HEK293T (cell line): ENCODE measurements around the gene ACVR1B.

Experiments
- CTCF ChIA-PET: fragments of 350-600 bp; formaldehyde crosslinking; extraction: SDS; loops from one replicate; lab custom pipeline; 2021; ENCODE audit warnings: antibody characterized with exemption, inconsistent platforms; lab: Yijun Ruan, JAX
- POLR2A ChIA-PET: fragments of 350-600 bp; formaldehyde crosslinking; extraction: SDS; loops from one replicate; lab custom pipeline; 2020; ENCODE audit warnings: antibody characterized with exemption, inconsistent platforms; lab: Yijun Ruan, JAX
- DNase-seq: peaks from one replicate; pipeline ENCODE4 v3.0.0; 2012; ENCODE audit warnings: mixed read lengths; ENCODE audit errors: extremely low spot score
- ARNT ChIP-seq: fragments of 450-650 bp; IDR thresholded peaks from 2 replicates; pipeline ENCODE4 v1.6.1; 2017; ENCODE audit warnings: mild to moderate bottlenecking
- BHLHE40 ChIP-seq: fragments of 450-650 bp; IDR thresholded peaks from 2 replicates; pipeline ENCODE4 v1.6.1; 2016; ENCODE audit warnings: mild to moderate bottlenecking, moderate library complexity, borderline replicate concordance
- CTBP1 ChIP-seq: fragments of 450-650 bp; IDR thresholded peaks from 2 replicates; pipeline ENCODE4 v1.6.1; 2016; ENCODE audit warnings: borderline replicate concordance
- ELF4 ChIP-seq: fragments of 450-650 bp; IDR thresholded peaks from 2 replicates; pipeline ENCODE4 v1.6.1; 2017; ENCODE audit warnings: antibody characterized with exemption
- FOXA1 ChIP-seq: fragments of 450-650 bp; IDR thresholded peaks from 2 replicates; pipeline ENCODE4 v1.6.1; 2016; ENCODE audit warnings: mild to moderate bottlenecking
- FOXK2 ChIP-seq: fragments of 450-650 bp; IDR thresholded peaks from 2 replicates; pipeline ENCODE4 v1.6.1; 2016; ENCODE audit warnings: mild to moderate bottlenecking
- FOXM1 ChIP-seq: fragments of 450-650 bp; IDR thresholded peaks from 2 replicates; pipeline ENCODE4 v1.6.1; 2017; ENCODE audit warnings: mild to moderate bottlenecking, borderline replicate concordance
- HDGF ChIP-seq: fragments of 450-650 bp; IDR thresholded peaks from 2 replicates; pipeline ENCODE4 v1.6.1; 2017; ENCODE audit warnings: antibody characterized with exemption, borderline replicate concordance
- L3MBTL2 ChIP-seq: fragments of 450-650 bp; conservative IDR thresholded peaks from 2 replicates; pipeline ENCODE4 v1.6.1; 2016; ENCODE audit warnings: mild to moderate bottlenecking
- LEF1 ChIP-seq: fragments of 450-650 bp; IDR thresholded peaks from 2 replicates; pipeline ENCODE4 v1.6.1; 2017; ENCODE audit warnings: mild to moderate bottlenecking, borderline replicate concordance
- NFRKB ChIP-seq: fragments of 450-650 bp; IDR thresholded peaks from 2 replicates; pipeline ENCODE4 v1.6.1; 2016; ENCODE audit warnings: mild to moderate bottlenecking, moderate library complexity
- SP1 ChIP-seq: fragments of 450-650 bp; IDR thresholded peaks from 2 replicates; pipeline ENCODE4 v1.6.1; 2017
- SUZ12 ChIP-seq: fragments of 450-650 bp; IDR thresholded peaks from 2 replicates; pipeline ENCODE4 v1.6.1; 2016; ENCODE audit warnings: mild to moderate bottlenecking
- TARDBP ChIP-seq: fragments of 450-650 bp; IDR thresholded peaks from 2 replicates; pipeline ENCODE4 v1.6.1; 2016
- ZNF384 ChIP-seq: fragments of 450-650 bp; IDR thresholded peaks from 2 replicates; pipeline ENCODE4 v1.6.1; 2016
- TF ChIP-seq, protein P1 (sequence below): fragments of 450-650 bp; IDR thresholded peaks from 2 replicates; pipeline ENCODE4 v1.6.1; 2016

Gene ACVR1B

DNA sequence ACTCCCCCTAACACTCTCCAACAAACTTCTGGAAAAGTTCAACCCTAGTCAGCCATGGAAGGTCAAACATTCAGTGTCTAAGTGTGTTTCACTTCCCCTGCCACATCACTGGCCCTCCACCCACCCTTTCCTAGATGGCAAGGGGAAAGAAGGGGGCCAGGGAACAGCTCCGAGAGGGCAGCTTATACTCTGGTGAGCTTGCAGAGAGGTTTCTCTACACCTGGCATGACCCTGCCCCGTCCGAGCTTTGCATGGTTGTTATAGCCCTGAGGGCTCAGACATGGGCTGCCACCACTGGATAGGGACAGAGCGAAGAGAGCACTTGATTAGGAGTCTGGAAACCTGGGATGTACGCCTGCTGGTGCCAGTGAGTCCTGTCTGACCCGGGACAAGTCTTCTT is 40.2 kb upstream of the ACVR1B start:
- ChIA-PET POLR2A (no interaction called here), CTCF (interaction anchor here (0.8 to 5.8 kb wide), 3 partner anchors 12 to 112 kb away, joined by 3 to 31 read pairs (median 13); no protein-coding TSS in a partner anchor)
- TF ChIP-seq ARNT (no peak), L3MBTL2 (no peak), ZNF384 (no peak), CTBP1 (no peak), ELF4 (no peak), LEF1 (no peak), HDGF (no peak), FOXM1 (no peak), SUZ12 (no peak), SP1 (no peak)
- TF ChIP-seq, protein P1, sequence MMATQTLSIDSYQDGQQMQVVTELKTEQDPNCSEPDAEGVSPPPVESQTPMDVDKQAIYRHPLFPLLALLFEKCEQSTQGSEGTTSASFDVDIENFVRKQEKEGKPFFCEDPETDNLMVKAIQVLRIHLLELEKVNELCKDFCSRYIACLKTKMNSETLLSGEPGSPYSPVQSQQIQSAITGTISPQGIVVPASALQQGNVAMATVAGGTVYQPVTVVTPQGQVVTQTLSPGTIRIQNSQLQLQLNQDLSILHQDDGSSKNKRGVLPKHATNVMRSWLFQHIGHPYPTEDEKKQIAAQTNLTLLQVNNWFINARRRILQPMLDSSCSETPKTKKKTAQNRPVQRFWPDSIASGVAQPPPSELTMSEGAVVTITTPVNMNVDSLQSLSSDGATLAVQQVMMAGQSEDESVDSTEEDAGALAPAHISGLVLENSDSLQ, result no peak
- no peak for DNase-seq

- ChIA-PET CTCF (interaction anchor here (0.6 to 5.8 kb wide), 4 partner anchors 11 to 111 kb away, joined by 3 to 31 read pairs (median 8); no protein-coding TSS in a partner anchor), POLR2A (no interaction called here)
- DNase-seq, result peak; percentile 31
- no peak for TF ChIP-seq L3MBTL2
- no peak for TF ChIP-seq NFRKB
- TF ChIP-seq FOXM1, result no peak
- no peak for TF ChIP-seq LEF1
- TF ChIP-seq ZNF384, result no peak
- TF ChIP-seq HDGF, result no peak
- TF ChIP-seq ARNT, result no peak
- TF ChIP-seq FOXA1, result no peak
- TF ChIP-seq SUZ12, result no peak
- no peak for TF ChIP-seq CTBP1
- TF ChIP-seq TARDBP, result no peak
- no peak for TF ChIP-seq ELF4
- TF ChIP-seq, protein P1, result no peak
- no peak for TF ChIP-seq BHLHE40
- no peak for TF ChIP-seq FOXK2
- no peak for TF ChIP-seq SP1
These were observed 39.4 kb upstream of the ACVR1B start for GRCh38 chr12:51911788-51912711.

GRCh38 chr12:51913071-51914033 is 38.1 kb upstream of the ACVR1B start:
- ChIA-PET POLR2A (no interaction called here), CTCF (interaction anchor here (0.6 to 5.8 kb wide), 6 partner anchors 10 to 586 kb away, joined by 3 to 31 read pairs (median 4); no protein-coding TSS in a partner anchor)

GRCh38 chr12:51914034-51914923 is 37.2 kb upstream of the ACVR1B start:
- no peak for DNase-seq

More at GRCh38 chr12:51913071-51914033, 38.1 kb upstream of the ACVR1B start:
- no peak for DNase-seq
- TF ChIP-seq FOXM1 (no peak), CTBP1 (no peak), ARNT (no peak), ELF4 (no peak), TARDBP (no peak), BHLHE40 (no peak), FOXK2 (no peak), FOXA1 (no peak)
- TF ChIP-seq, protein P1, result no peak

More at GRCh38 chr12:51914034-51914923, 37.2 kb upstream of the ACVR1B start:
- POLR2A ChIA-PET, result no interaction called here
- TF ChIP-seq FOXA1 (no peak), SUZ12 (no peak), LEF1 (no peak), CTBP1 (no peak), L3MBTL2 (no peak), FOXM1 (no peak), NFRKB (no peak), ELF4 (no peak), ARNT (no peak), BHLHE40 (no peak), ZNF384 (no peak), SP1 (no peak), TARDBP (no peak), FOXK2 (no peak)
- CTCF ChIA-PET, result interaction anchor here (0.6 to 5.8 kb wide), 5 partner anchors 9 to 587 kb away, joined by 3 to 31 read pairs (median 3); no protein-coding TSS in a partner anchor
